Esophagus squamous epithelium (tissue), 4 donors: ENCODE results near the gene SLC26A2.

Experiments
- POLR2A ChIP-seq, 4 donors: fragments of 450-650 bp; IDR thresholded peaks; one replicate each; pipeline ENCODE4 v1.6.1; 2017; ENCODE audit warnings: antibody characterized with exemption in 4 of 4, mild to moderate bottlenecking in 4 of 4, moderate library complexity in 3 of 4
- TF ChIP-seq, protein P1 (sequence below), 6 experiments: fragments of 450-650 bp in 4 of 6; fragments of 200-600 bp in 2 of 6; sonication (generic) in 2 of 6; IDR thresholded peaks; one replicate each; pipeline ENCODE4 v1.5.1; 2016 to 2019; ENCODE audit warnings: antibody characterized with exemption in 6 of 6, mild to moderate bottlenecking in 4 of 6, moderate library complexity in 4 of 6

DNA sequence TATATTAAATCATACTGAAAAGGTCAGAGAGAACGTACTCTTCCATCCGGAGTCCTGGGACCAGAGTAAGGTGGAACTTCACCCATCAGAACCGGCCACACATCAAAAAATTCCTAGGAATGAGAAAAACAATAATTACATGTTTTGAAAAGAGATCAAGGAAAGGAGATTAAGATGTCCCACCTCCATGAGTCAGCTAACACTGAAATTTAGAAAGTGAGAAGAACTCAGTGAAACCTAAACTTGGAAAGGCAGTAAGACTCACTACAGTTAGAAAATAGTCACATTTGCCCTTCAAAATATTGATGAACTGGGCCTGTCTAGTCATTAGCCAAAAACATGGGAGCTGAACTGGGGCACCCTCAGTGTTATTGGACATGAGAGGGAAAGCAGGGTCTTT lies 39.0 kb upstream of the SLC26A2 start:
- TF ChIP-seq, protein P1, sequence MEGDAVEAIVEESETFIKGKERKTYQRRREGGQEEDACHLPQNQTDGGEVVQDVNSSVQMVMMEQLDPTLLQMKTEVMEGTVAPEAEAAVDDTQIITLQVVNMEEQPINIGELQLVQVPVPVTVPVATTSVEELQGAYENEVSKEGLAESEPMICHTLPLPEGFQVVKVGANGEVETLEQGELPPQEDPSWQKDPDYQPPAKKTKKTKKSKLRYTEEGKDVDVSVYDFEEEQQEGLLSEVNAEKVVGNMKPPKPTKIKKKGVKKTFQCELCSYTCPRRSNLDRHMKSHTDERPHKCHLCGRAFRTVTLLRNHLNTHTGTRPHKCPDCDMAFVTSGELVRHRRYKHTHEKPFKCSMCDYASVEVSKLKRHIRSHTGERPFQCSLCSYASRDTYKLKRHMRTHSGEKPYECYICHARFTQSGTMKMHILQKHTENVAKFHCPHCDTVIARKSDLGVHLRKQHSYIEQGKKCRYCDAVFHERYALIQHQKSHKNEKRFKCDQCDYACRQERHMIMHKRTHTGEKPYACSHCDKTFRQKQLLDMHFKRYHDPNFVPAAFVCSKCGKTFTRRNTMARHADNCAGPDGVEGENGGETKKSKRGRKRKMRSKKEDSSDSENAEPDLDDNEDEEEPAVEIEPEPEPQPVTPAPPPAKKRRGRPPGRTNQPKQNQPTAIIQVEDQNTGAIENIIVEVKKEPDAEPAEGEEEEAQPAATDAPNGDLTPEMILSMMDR (IDR thresholded peaks at IDR 0.05), result no peak
- TF ChIP-seq POLR2A (IDR thresholded peaks at IDR 0.05), result no peak
